GM20000 (cell line): ENCODE measurements around the gene SRBD1.

Experiments used
- DNase-seq: peaks from one replicate; pipeline ENCODE4 v3.0.0; 2012; ENCODE audit warnings: low spot score
- CTCF ChIP-seq: IDR thresholded peaks from 2 replicates; pipeline ENCODE4 v1.5.1; 2012; ENCODE audit warnings: mild to moderate bottlenecking, control low read depth; ENCODE audit errors: extremely low read depth, missing control alignments

Gene SRBD1

GRCh38 chr2:45591073-45591472 lies 20.0 kb downstream of the SRBD1 start:
- DNase-seq = no peak
- no peak for TF ChIP-seq CTCF

GRCh38 chr2:45588158-45588829 lies 22.8 kb downstream of the SRBD1 start:
- no peak for TF ChIP-seq CTCF
- DNase-seq = no peak

- no peak for DNase-seq
- TF ChIP-seq CTCF = no peak
Measured at GRCh38 chr2:45586600-45586999, 24.5 kb downstream of the SRBD1 start.

GRCh38 chr2:45585267-45585861 lies 25.7 kb downstream of the SRBD1 start:
- peak; percentile 22 for DNase-seq

GRCh38 chr2:45583977-45584376 lies 27.1 kb downstream of the SRBD1 start:
- no peak for TF ChIP-seq CTCF
- DNase-seq = no peak

More at GRCh38 chr2:45585267-45585861, 25.7 kb downstream of the SRBD1 start:
- TF ChIP-seq CTCF = peak; percentile 53

GRCh38 chr2:45582522-45582921 lies 28.5 kb downstream of the SRBD1 start:
- no peak for DNase-seq
- TF ChIP-seq CTCF = no peak

GRCh38 chr2:45578056-45578843 lies 32.8 kb downstream of the SRBD1 start:
- peak; percentile 6 for DNase-seq
- TF ChIP-seq CTCF = no peak
